ENCODE data around the gene KDM4B. TPM values are rescaled to one million over a fixed set of nuclear protein-coding genes. Genes with fewer than 3 reads are reported as not detected.

The KDM4B gene
- total RNA-seq, 6 experiments from 2014 or later: 17.0 to 27.2 (median 20.3) TPM

DNA sequence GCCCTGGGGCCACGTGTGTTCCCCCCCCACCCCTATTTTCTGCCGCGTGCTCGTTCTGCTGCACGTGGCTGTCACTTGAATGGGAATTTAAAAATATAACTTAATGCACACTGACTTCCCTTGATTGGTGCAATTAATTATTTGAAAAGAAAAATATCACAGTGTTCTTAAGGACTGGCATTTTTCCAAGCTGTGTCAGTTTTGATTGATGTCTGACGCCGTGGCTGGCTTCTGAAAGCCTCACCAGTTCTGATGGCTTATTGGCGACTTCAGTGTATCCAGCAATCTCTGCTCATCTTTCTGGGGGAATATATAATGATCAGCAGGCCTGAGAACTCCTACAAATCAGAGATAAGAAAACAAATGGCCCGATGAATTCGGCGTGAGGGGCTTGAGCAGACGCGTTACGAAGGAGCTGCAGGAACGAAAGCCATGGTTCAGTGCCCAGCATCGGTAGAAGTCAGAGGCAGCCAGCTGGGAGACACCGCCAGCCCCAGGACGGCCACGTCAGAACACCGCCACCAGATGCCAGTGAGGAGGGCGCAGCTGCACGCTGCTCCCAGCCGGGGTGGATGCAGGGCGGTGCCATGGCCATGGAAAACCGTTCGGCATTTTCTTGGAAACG is 111.2 kb downstream of the KDM4B start:
- no peak for TF ChIP-seq CTCF (IDR thresholded peaks at IDR 0.05)
- DNase-seq: no peak
- no peak overlapping the region for H3K27ac Mint-ChIP-seq
- H3K27me3 Mint-ChIP-seq (ENCODE audit: insufficient read depth): no peaks in the 10 kb centered on the region; the same call in 1 of the 2 replicates
- peaks cover 13% of the 10 kb centered on the region for H3K36me3 Mint-ChIP-seq (ENCODE audit: low read depth)
- H3K4me3 Mint-ChIP-seq: no peak overlapping the region
- H3K4me1 Mint-ChIP-seq (ENCODE audit: low read depth): no peaks in the 10 kb centered on the region
- no peaks in the 10 kb centered on the region for H3K9me3 Mint-ChIP-seq

- Mint-ChIP-seq H3K9me3 (no peaks in the 10 kb centered on the region), H3K36me3 (ENCODE audit: low read depth) (peaks cover 13% of the 10 kb centered on the region), H3K27me3 (ENCODE audit: insufficient read depth) (no peaks in the 10 kb centered on the region; the same call in 1 of the 2 replicates), H3K27ac (no peak overlapping the region; the same call in 1 of the 2 replicates), H3K4me1 (ENCODE audit: low read depth) (no peaks in the 10 kb centered on the region), H3K4me3 (no peak overlapping the region)
- no peak for TF ChIP-seq CTCF (IDR thresholded peaks at IDR 0.05)
- DNase-seq: no peak
Measured at GRCh38 chr19:5080809-5081208, 111.9 kb downstream of the KDM4B start.

- Mint-ChIP-seq H3K27ac (no peak overlapping the region), H3K9me3 (no peaks in the 10 kb centered on the region), H3K36me3 (ENCODE audit: low read depth) (peaks cover 13% of the 10 kb centered on the region), H3K4me3 (no peak overlapping the region), H3K27me3 (ENCODE audit: insufficient read depth) (no peaks in the 10 kb centered on the region; the same call in none of the 2 replicates), H3K4me1 (ENCODE audit: low read depth) (no peaks in the 10 kb centered on the region)
- DNase-seq: no peak
- TF ChIP-seq CTCF (IDR thresholded peaks at IDR 0.05): no peak
Measured at GRCh38 chr19:5081443-5082161, 112.7 kb downstream of the KDM4B start.

DNA sequence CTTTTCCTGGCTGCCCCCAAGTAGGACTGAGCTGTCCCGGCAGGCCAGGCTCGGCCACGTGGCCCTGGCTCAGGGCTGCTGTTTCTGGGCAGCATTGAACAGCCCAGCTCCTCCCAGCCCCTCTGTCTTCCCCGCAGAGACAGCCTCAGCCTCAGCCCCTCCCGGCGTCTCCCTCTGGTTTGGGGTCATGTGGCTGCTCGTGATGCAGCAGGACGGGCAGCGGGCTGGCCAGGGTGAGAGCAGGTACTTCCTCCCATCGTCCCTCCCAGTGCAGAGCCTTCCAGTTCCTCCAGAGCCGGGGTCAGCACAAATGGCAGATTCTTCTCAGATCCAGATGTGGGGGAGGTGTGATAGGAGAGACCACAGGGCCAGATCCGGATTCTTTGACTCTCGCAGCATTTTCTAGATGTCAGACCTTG is 114.6 kb downstream of the KDM4B start:
- peaks cover 4% of the 10 kb centered on the region for H3K27me3 Mint-ChIP-seq (ENCODE audit: insufficient read depth)
- H3K9me3 Mint-ChIP-seq: no peaks in the 10 kb centered on the region
- no peaks in the 10 kb centered on the region for H3K4me1 Mint-ChIP-seq (ENCODE audit: low read depth)
- no peak for DNase-seq
- peaks cover 9% of the 10 kb centered on the region for H3K36me3 Mint-ChIP-seq (ENCODE audit: low read depth)
- no peak for TF ChIP-seq CTCF (IDR thresholded peaks at IDR 0.05)
- H3K27ac Mint-ChIP-seq: no peak overlapping the region
- no peak overlapping the region for H3K4me3 Mint-ChIP-seq

DNA sequence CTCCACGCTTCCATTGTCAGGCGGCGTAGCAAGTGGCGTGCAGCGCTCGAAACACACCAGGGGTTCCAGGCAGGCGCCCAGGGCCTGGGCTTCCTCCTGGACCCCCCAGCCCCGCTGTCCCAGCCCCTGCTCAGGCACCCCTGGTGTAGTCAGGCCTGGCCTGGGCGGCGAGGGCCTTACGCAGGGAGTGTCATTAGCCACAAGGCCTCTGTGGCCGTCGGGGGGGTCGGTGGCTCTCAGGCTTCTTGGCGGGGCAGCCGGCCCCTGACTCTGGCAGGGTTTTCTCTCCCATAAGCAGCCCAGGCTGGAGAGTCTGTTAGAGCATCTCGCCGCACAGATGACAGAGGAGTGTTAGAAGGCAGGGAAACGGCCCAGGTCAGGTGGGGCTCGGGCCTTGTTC is 116.7 kb downstream of the KDM4B start:
- TF ChIP-seq CTCF (IDR thresholded peaks at IDR 0.05): no peak
- Mint-ChIP-seq H3K4me1 (ENCODE audit: low read depth) (no peaks in the 10 kb centered on the region), H3K4me3 (no peak overlapping the region), H3K27me3 (ENCODE audit: insufficient read depth) (peaks cover 4% of the 10 kb centered on the region), H3K27ac (no peak overlapping the region), H3K9me3 (no peaks in the 10 kb centered on the region), H3K36me3 (ENCODE audit: low read depth) (peaks cover 4% of the 10 kb centered on the region)
- no peak for DNase-seq

Measured in HFFc6 (cell line).